ENCODE results near the gene SLC25A21.

SLC25A21 gene

GRCh38 chr14:37144729-37145363 is 27.6 kb downstream of the SLC25A21 start:
- TF ChIP-seq EGR1 (IDR thresholded peaks at IDR 0.05) (no peak), REST (IDR thresholded peaks at IDR 0.05; ENCODE audit: low read depth) (no peak), ZBTB7A (IDR thresholded peaks at IDR 0.05; ENCODE audit: low read depth) (no peak), YY1 (IDR thresholded peaks at IDR 0.05; ENCODE audit: low read depth) (no peak), EP300 (IDR thresholded peaks at IDR 0.05; ENCODE audit: borderline replicate concordance) (no peak), CEBPB (IDR thresholded peaks at IDR 0.05) (no peak), CREB1 (IDR thresholded peaks at IDR 0.05; ENCODE audit: low read depth) (no peak)

- TF ChIP-seq EGR1 (IDR thresholded peaks at IDR 0.05) = no peak
- TF ChIP-seq NFIC (IDR thresholded peaks at IDR 0.05) = no peak
- TF ChIP-seq CREB1 (IDR thresholded peaks at IDR 0.05; ENCODE audit: low read depth) = no peak
- no peak for TF ChIP-seq TAF1 (IDR thresholded peaks at IDR 0.05; ENCODE audit: low read depth)
- TF ChIP-seq USF1 (IDR thresholded peaks at IDR 0.05) = no peak
- TF ChIP-seq TCF12 (IDR thresholded peaks at IDR 0.05; ENCODE audit: low read depth) = no peak
Observed at GRCh38 chr14:37143475-37143874, 28.9 kb downstream of the SLC25A21 start.

GRCh38 chr14:37142835-37143401 is 29.5 kb downstream of the SLC25A21 start:
- TF ChIP-seq YY1 (IDR thresholded peaks at IDR 0.05; ENCODE audit: low read depth) (no peak), FOXM1 (IDR thresholded peaks at IDR 0.05; ENCODE audit: borderline replicate concordance, low read depth) (no peak), CEBPB (IDR thresholded peaks at IDR 0.05) (no peak), CREB1 (IDR thresholded peaks at IDR 0.05; ENCODE audit: low read depth) (no peak), REST (IDR thresholded peaks at IDR 0.05; ENCODE audit: low read depth) (no peak)

GRCh38 chr14:37140176-37140575 is 32.2 kb downstream of the SLC25A21 start:
- TF ChIP-seq YY1 (IDR thresholded peaks at IDR 0.05; ENCODE audit: low read depth) = no peak
- no peak for TF ChIP-seq CEBPB (IDR thresholded peaks at IDR 0.05)
- TF ChIP-seq USF1 (IDR thresholded peaks at IDR 0.05) = no peak
- TF ChIP-seq REST (IDR thresholded peaks at IDR 0.05; ENCODE audit: low read depth) = no peak
- no peak for TF ChIP-seq EGR1 (IDR thresholded peaks at IDR 0.05)
- TF ChIP-seq CREB1 (IDR thresholded peaks at IDR 0.05; ENCODE audit: low read depth) = no peak
- TF ChIP-seq RAD21 (IDR thresholded peaks at IDR 0.05; ENCODE audit: low read depth) = no peak
- TF ChIP-seq TAF1 (IDR thresholded peaks at IDR 0.05; ENCODE audit: low read depth) = no peak
- TF ChIP-seq EP300 (IDR thresholded peaks at IDR 0.05; ENCODE audit: borderline replicate concordance) = no peak

GRCh38 chr14:37139710-37140109 is 32.7 kb downstream of the SLC25A21 start:
- TF ChIP-seq USF1 (IDR thresholded peaks at IDR 0.05) = no peak
- TF ChIP-seq YY1 (IDR thresholded peaks at IDR 0.05; ENCODE audit: low read depth) = no peak
- no peak for TF ChIP-seq NFIC (IDR thresholded peaks at IDR 0.05)
- TF ChIP-seq MAX (IDR thresholded peaks at IDR 0.05) = no peak
- TF ChIP-seq FOXM1 (IDR thresholded peaks at IDR 0.05; ENCODE audit: borderline replicate concordance, low read depth) = no peak
- no peak for TF ChIP-seq EGR1 (IDR thresholded peaks at IDR 0.05)
- no peak for TF ChIP-seq TCF12 (IDR thresholded peaks at IDR 0.05; ENCODE audit: low read depth)
- no peak for TF ChIP-seq CEBPB (IDR thresholded peaks at IDR 0.05)
